OCI-LY1 (cell line): Measurements from ENCODE around the gene KNG1.
A peak's percentile ranks its signal among the peaks of the same experiment; 100 is the strongest.

Experiments
- H2AFZ ChIP-seq: fragments of 200-600 bp; sonication (generic), shearing (Covaris generic); 2 replicates; pipeline ENCODE4 v1.6.0; 2014; ENCODE audit warnings: antibody characterized with exemption, mild to moderate bottlenecking, low read length
- H3F3A ChIP-seq: fragments of 200-600 bp; sonication (generic), shearing (Covaris generic); 2 replicates; pipeline ENCODE4 v1.6.0; 2014; ENCODE audit warnings: mild to moderate bottlenecking, antibody characterized with exemption, low read length, moderate library complexity; ENCODE audit not compliant: insufficient read depth
- H3K27ac ChIP-seq: fragments of 200-600 bp; sonication (generic); 2 replicates; pipeline ENCODE4 v1.5.1; 2014; ENCODE audit warnings: low read length, mixed run types, mild to moderate bottlenecking, low read depth; ENCODE audit not compliant: poor library complexity, severe bottlenecking
- H3K27me3 ChIP-seq: fragments of 200-600 bp; sonication (generic); 2 replicates; pipeline ENCODE4 v1.6.0; 2014; ENCODE audit warnings: antibody characterized with exemption, mild to moderate bottlenecking, low read length, moderate library complexity; ENCODE audit not compliant: insufficient read depth
- H3K36me3 ChIP-seq: fragments of 200-600 bp; sonication (generic); 2 replicates; pipeline ENCODE4 v1.6.1; 2014; ENCODE audit warnings: mild to moderate bottlenecking, antibody characterized with exemption, low read length, moderate library complexity, mixed read lengths; ENCODE audit not compliant: insufficient read depth
- H3K4me1 ChIP-seq: fragments of 200-600 bp; sonication (generic); 2 replicates; pipeline ENCODE4 v1.5.1; 2014; ENCODE audit warnings: mild to moderate bottlenecking, low read length, moderate library complexity; ENCODE audit not compliant: insufficient read depth, severe bottlenecking
- H3K4me2 ChIP-seq: fragments of 200-600 bp; sonication (generic), shearing (Covaris generic); 2 replicates; pipeline ENCODE4 v1.6.1; 2014; ENCODE audit warnings: low read length
- H3K4me3 ChIP-seq: fragments of 200-600 bp; sonication (generic); 2 replicates; pipeline ENCODE4 v1.5.1; 2014; ENCODE audit warnings: low read length, low read depth, mild to moderate bottlenecking, mixed read lengths; ENCODE audit not compliant: poor library complexity, severe bottlenecking
- H3K79me2 ChIP-seq: fragments of 200-600 bp; shearing (Covaris generic); 2 replicates; pipeline ENCODE4 v1.6.1; 2016; ENCODE audit warnings: mixed run types, low read length, mixed read lengths; ENCODE audit not compliant: insufficient read depth
- H3K9ac ChIP-seq: fragments of 200-600 bp; sonication (generic), shearing (Covaris generic); 2 replicates; pipeline ENCODE4 v1.6.1; 2014; ENCODE audit warnings: mild to moderate bottlenecking, low read length, mixed read lengths
- H3K9me2 ChIP-seq: fragments of 200-600 bp; sonication (generic), shearing (Covaris generic); 2 replicates; pipeline ENCODE4 v1.6.1; 2014; ENCODE audit warnings: low read depth, mild to moderate bottlenecking, low read length, mixed read lengths
- H3K9me3 ChIP-seq: fragments of 200-600 bp; shearing (Covaris generic); 2 replicates; pipeline ENCODE4 v1.6.1; 2014; ENCODE audit warnings: low read length, mixed read lengths
- H4K20me1 ChIP-seq: fragments of 200-600 bp; sonication (generic), shearing (Covaris generic); 2 replicates; pipeline ENCODE4 v1.6.0; 2016; ENCODE audit warnings: mild to moderate bottlenecking, low read length; ENCODE audit not compliant: insufficient read depth
- EZH2 ChIP-seq: fragments of 200-600 bp; sonication (generic), shearing (Covaris generic); IDR thresholded peaks from 2 replicates; pipeline ENCODE4 v1.8.0; 2017; ENCODE audit warnings: borderline replicate concordance, mixed run types, mild to moderate bottlenecking, antibody characterized with exemption, low read length, moderate library complexity, mixed read lengths
- TF ChIP-seq, protein P1 (sequence below): fragments of 200-600 bp; sonication (generic), shearing (Covaris generic); IDR thresholded peaks from 2 replicates; pipeline ENCODE4 v1.5.1; 2017; ENCODE audit warnings: mild to moderate bottlenecking, antibody characterized with exemption, low read length, moderate library complexity, mixed read lengths

Gene KNG1

DNA sequence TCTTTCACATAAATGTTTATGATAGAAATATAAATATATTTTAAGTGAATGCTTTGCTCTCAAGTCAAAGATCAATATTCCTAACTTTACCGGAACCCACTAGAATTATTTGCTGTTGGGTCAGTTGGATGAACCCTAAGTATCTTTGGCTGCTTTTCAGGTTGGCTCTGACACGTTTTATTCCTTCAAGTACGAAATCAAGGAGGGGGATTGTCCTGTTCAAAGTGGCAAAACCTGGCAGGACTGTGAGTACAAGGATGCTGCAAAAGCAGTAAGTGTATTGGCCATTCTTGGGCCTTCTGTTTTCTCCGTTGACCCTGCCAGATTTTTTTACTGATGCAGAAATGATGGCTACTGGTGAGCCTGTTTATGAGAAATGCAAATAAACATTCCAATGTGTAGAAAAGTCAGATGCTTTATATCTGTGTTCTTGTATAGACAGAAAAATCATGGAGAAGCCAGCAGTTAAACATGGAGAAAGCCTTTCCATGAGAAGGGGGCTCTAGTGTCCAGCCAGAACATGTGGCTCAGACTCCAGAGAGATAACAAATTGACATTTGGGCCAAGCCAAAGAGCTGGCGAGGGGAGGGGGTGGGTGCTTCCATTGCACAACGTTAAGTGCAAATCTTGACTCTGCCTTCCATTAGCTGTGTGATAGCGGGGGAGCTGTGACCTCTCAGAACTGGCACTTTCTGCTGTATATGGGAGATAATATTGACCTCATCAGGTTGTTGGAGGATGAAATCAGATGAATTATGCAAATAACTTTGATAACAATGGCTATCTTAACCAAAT lies 3.0 kb downstream of the KNG1 start:
- peaks cover 2% of the 10 kb centered on the region for H3K4me1 ChIP-seq
- H2AFZ ChIP-seq, result no peak overlapping the region
- no peak overlapping the region for H3K4me3 ChIP-seq
- H3K9ac ChIP-seq, result no peak overlapping the region
- H3K4me2 ChIP-seq, result no peak overlapping the region
- TF ChIP-seq, protein P1, sequence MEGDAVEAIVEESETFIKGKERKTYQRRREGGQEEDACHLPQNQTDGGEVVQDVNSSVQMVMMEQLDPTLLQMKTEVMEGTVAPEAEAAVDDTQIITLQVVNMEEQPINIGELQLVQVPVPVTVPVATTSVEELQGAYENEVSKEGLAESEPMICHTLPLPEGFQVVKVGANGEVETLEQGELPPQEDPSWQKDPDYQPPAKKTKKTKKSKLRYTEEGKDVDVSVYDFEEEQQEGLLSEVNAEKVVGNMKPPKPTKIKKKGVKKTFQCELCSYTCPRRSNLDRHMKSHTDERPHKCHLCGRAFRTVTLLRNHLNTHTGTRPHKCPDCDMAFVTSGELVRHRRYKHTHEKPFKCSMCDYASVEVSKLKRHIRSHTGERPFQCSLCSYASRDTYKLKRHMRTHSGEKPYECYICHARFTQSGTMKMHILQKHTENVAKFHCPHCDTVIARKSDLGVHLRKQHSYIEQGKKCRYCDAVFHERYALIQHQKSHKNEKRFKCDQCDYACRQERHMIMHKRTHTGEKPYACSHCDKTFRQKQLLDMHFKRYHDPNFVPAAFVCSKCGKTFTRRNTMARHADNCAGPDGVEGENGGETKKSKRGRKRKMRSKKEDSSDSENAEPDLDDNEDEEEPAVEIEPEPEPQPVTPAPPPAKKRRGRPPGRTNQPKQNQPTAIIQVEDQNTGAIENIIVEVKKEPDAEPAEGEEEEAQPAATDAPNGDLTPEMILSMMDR, result no peak
- no peak for TF ChIP-seq EZH2
- H3K27ac ChIP-seq, result no peak overlapping the region
- H3K36me3 ChIP-seq, result no peaks in the 10 kb centered on the region
- H4K20me1 ChIP-seq, result no peaks in the 10 kb centered on the region
- H3F3A ChIP-seq, result no peaks in the 10 kb centered on the region
- H3K9me2 ChIP-seq, result no peaks in the 10 kb centered on the region
- H3K27me3 ChIP-seq, result no peaks in the 10 kb centered on the region
- H3K9me3 ChIP-seq, result no peaks in the 10 kb centered on the region
- H3K79me2 ChIP-seq, result no peaks in the 10 kb centered on the region

DNA sequence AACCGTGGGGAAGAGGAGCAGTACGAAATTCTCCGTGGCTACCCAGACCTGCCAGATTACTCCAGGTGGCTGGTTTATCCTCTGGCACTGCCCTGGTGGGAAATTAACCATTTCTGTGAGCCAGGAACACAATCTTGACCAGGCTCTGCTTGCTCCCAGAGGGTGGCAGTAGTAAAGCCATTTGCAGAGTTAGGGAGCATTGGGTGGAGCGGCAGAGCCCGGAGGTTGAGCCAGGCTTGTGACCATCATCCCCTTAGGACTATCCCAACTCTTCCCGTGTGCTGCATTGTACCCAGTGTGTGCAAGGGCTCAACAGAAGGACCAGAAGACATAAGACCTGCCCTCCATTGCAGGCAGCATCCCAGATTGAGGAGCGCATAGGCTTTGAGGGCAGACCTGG lies 5.3 kb downstream of the KNG1 start:
- Histone ChIP-seq H3K4me1 (no peaks in the 10 kb centered on the region), H3K79me2 (no peaks in the 10 kb centered on the region), H3K9me3 (no peaks in the 10 kb centered on the region), H2AFZ (no peak overlapping the region), H3K9me2 (no peaks in the 10 kb centered on the region), H3K4me2 (no peak overlapping the region), H3K4me3 (no peak overlapping the region), H3K9ac (no peak overlapping the region), H3K27ac (no peak overlapping the region), H4K20me1 (no peaks in the 10 kb centered on the region), H3K36me3 (no peaks in the 10 kb centered on the region), H3K27me3 (no peaks in the 10 kb centered on the region), H3F3A (no peaks in the 10 kb centered on the region)
- TF ChIP-seq EZH2, result no peak
- TF ChIP-seq, protein P1, result peak; percentile 33

DNA sequence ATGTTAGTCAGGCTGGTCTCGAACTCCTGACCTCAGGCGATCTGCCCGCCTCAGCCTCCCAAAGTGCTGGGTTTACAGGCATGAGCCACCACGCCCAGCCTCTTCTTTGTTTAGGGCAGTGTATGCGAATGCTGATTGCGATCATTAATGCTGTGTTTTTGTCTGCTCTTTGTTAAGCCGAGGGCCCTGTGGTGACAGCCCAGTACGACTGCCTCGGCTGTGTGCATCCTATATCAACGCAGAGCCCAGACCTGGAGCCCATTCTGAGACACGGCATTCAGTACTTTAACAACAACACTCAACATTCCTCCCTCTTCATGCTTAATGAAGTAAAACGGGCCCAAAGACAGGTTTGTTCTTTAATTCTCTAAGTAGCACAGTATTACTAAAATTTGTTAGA lies 7.8 kb downstream of the KNG1 start:
- TF ChIP-seq EZH2, result no peak
- TF ChIP-seq, protein P1, result no peak
- no peaks in the 10 kb centered on the region for H3F3A ChIP-seq
- H3K36me3 ChIP-seq, result no peaks in the 10 kb centered on the region
- no peaks in the 10 kb centered on the region; the same call in 1 of the 2 replicates for H3K27me3 ChIP-seq
- no peaks in the 10 kb centered on the region for H3K4me1 ChIP-seq
- no peak overlapping the region for H3K9ac ChIP-seq
- H3K9me3 ChIP-seq, result no peaks in the 10 kb centered on the region
- no peaks in the 10 kb centered on the region for H3K9me2 ChIP-seq
- H3K4me2 ChIP-seq, result no peak overlapping the region
- H3K27ac ChIP-seq, result no peak overlapping the region
- no peaks in the 10 kb centered on the region for H3K79me2 ChIP-seq
- no peak overlapping the region for H3K4me3 ChIP-seq
- H2AFZ ChIP-seq, result no peak overlapping the region
- no peaks in the 10 kb centered on the region for H4K20me1 ChIP-seq
